T47D (cell line): ENCODE results near the gene KIF5B.
"Not testable (repeated sequence)": the region's sequence is repeated elsewhere in the genome, so short reads cannot be mapped to it uniquely, and the experiment has no call there.

ENCODE experiments used
- DNase-seq, 2 experiments: peaks; one replicate each; pipeline versions ENCODE4 v3.0.0 to v3.0.0-alpha.2; 2011 to 2012; ENCODE audit warnings: low read depth in 1 of 2, low spot score in 1 of 2
- JUND ChIP-seq: IDR thresholded peaks from 2 replicates; pipeline ENCODE4 v1.6.1; 2012; ENCODE audit warnings: low read depth
- in situ Hi-C: cut with HindIII; loops from 2 replicates; pipeline ENCODE4 v1.10.0; 2016; ENCODE audit warnings: low sequenced_read_pairs, low pct_unique_long_range_greater_than_20kb

Gene KIF5B

DNA sequence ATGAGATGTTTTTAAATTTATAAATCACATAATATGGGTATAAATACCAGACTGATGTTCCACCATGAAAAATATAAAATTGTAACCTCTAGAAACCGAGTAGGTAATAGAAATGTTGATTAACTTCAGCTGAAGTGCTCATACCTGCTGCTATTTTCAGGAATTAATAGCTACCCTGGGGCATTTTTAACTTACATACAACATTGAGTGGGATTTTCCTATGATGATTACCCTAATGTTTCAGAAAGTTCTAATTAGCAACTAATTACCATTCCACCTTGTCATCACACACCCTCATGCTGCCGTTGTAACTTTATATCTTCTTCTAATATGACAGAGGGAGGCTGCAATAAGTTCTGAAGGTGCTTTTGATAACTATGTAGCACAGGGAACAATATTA is 74.1 kb downstream of the KIF5B start:
- no peak for TF ChIP-seq JUND
- DNase-seq, result no peak
- in situ Hi-C loops, result no loop called here

DNA sequence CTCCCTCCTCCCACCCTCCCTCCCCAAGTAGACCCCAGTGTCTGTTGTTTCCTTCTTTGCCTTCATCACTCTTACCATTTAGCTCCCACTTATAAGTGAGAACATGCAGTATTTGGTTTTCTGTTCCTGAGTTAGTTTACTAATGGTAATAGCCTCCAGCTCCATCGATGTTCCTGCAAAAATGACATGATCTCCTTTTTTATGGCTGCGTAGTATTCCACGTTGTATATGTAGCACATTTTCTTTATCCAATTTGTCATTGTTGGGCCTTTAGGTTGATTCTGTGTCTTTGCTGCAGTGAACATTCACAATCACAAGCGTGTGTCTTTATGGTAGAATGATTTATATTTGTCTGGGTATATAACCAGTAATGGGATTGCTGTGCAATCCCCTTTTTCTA is 75.8 kb downstream of the KIF5B start:
- no peak for TF ChIP-seq JUND
- DNase-seq, result no peak
- in situ Hi-C loops, result no loop called here

DNA sequence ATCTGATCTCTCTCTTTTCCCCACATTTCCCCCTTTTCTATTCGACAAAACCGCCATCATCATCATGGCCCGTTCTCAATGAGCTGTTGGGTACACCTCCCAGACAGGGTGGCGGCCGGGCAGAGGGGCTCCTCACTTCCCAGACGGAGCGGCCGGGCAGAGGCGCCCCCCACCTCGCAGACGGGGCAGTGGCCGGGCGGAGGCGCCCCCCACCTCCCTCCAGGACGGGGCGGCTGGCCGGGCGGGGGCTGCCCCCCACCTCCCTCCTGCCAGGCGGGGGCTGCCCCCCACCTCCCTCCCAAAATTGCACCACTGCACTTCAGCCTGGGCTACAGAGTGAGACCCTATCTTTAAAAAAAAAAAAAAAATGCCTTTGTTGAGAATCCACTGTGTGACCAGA is 77.2 kb downstream of the KIF5B start:
- in situ Hi-C loops, DNase-seq: not testable (repeated sequence)

DNA sequence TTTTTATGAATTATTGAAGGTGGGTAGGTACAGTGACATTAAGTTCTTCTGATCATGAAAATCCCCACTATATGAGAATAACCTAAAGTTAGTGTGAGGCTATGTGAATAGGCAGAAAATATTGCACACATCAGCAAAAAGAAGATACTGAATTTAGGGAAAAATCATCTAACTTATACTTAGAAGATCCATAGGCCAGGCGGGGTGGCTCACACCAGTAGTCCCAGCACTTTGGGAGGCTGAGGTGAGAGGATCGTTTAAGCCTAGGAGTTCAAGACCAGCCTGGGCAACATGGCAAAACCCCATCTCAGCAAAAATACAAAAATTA is 78.1 kb downstream of the KIF5B start:
- no peak for TF ChIP-seq JUND
- no peak for DNase-seq
- in situ Hi-C loops, result no loop called here

DNA sequence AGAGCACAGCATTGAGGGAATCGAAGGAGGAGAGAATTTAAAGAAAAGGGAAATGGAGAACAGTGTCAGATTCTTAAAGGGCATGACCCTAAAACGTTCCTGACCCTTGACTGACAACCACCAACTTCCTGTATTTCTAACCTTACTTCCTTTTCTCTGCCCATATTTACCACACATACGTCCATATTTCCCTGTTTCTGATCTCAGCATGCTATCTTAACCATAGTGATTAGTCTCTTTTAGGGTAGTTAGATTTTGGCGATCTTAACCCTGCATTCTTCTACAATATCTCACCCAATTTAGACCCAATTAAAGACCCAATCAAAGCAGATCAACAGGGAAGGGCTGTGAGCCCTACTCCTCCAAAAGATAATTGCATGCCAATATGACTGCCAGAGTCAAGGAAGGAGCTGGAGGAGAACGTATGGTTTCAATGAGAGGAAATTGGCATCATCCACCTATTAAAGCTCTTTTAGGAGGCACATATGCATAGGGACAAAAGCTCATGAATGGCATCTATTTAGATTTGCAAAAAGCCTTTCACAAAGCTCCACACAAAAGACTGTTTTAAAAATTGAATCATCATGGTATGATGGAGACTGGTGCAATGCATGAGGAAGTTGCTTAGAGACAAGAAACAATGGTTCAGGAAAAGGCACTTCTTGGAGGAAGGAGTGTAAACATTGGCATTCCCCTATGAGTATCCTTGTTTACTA is 78.6 kb downstream of the KIF5B start:
- in situ Hi-C loops, result no loop called here
- DNase-seq, result no peak
- no peak for TF ChIP-seq JUND

DNA sequence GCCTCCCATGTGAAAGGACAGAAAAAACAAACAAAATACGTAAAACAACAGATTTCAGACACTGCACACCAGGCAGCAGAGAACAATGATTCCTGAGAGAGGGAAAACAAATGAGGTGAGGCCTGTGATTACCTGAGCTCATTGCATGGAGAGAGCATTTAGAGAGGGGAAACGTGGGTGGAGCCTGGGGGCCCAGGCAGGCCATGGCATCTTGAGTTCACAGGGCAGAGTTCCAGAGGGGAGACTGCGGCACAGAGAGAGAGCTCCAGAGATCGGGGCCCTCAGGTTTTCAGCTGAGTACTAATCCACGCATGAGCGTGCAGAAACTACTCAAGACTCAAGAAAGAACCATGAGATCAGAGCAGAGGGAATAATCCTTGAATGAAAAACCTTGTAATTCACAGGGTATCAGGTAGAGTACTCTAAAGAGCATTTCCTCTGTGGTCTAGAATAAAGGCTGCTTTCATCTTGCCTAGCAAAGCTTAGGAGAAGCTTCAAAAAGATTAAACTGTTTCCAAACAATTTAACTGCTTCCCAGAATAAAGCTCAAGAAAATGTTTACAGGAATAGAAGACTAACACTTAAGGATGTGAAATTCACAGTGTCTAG is 81.0 kb downstream of the KIF5B start:
- TF ChIP-seq JUND, result no peak
- in situ Hi-C loops, result no loop called here
- no peak for DNase-seq

DNA sequence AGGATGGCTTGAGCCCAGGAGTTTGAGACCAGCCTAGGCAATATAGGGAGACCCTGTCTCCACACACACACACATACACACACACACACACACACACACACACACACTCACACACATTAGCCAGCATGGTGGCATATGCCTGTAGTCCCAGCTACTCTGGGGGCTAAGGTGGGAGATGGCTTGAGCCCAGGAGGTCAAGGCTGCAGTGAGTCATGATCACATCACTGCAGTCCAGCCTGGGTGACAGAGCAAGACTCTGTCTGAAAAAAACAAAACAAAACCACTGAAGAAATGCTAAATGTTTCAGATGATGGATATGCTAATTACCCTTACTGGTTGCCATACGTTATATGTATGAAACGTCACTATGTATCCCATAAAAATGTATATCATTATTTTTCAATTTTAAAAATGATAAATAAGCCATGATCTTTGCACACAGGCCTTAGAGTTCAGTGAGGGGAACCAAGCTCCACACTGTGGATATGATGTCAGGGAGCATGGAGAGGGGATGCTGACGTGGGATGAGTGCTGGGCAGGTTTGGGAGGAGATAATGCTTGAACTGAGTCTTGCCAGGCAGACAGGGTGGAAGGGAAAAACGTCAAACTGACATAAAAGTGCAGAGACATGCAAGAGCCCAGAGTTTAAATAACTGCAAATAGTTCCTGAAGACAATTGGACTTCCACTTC is 81.6 kb downstream of the KIF5B start:
- DNase-seq, result no peak
- TF ChIP-seq JUND, result no peak
- in situ Hi-C loops, result no loop called here

DNA sequence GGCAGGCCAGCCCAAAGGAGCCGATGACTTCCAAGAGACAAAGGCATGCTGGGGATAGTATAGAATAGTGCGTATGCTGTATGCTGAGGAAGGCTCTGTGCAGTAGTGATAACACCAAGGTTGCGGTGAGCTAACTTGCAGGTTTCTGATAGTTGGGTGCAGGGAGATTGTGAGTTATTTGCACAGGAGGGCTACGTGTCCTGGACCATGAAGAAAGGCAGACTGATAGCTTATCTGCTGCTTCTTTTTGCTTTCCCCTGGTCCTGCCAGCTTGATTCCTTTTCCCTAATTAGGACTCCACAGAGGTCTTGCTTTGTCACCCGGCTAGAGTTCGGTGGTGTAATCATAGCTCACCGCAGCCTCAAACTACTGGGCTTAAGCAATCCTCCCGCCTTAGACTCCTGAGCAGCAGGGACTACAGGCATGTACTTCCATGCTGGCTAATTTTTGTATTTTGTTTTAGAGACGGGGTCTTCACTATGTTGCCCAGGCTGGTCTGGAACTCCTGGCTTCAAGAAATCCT is 83.6 kb downstream of the KIF5B start:
- TF ChIP-seq JUND, result no peak
- in situ Hi-C loops, result no loop called here
- DNase-seq, result no peak

DNA sequence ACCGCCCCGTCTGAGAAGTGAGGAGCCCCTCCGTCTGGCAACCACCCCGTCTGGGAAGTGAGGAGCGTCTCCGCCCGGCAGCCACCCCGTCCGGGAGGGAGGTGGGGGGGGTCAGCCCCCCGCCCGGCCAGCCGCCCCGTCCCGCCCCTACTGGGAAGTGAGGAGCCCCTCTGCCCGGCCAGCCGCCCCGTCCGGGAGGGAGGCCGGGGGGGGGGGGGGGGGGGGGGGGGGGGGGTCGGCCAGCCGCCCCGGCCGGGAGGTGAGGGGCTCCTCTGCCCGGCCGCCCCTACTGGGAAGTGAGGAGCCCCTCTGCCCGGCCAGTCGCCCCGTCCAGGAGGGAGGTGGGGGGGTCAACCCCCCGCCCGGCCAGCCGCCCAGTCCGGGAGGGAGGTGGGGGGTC is 86.4 kb downstream of the KIF5B start:
- in situ Hi-C loops, DNase-seq: not testable (repeated sequence)

DNA sequence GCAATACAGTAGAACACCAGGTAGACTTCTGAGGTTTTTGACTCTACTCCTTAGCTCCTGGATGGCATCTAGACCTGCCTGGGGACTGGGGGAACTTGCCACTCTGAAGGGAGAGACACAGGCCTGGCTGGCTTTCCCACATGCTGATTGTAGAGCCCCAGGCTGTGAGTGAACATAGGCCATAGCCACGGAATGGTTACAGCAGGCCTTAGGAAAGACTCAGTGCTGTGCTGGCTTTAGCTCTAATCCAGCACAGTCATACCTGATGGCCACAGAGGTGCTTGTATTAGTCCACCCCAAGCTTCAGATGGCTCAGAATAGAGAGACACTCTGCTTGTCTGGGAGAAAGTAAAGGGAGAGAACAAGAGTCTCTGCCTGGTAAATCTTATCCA is 92.6 kb downstream of the KIF5B start:
- DNase-seq, result no peak
- in situ Hi-C loops, result no loop called here
- TF ChIP-seq JUND, result no peak

DNA sequence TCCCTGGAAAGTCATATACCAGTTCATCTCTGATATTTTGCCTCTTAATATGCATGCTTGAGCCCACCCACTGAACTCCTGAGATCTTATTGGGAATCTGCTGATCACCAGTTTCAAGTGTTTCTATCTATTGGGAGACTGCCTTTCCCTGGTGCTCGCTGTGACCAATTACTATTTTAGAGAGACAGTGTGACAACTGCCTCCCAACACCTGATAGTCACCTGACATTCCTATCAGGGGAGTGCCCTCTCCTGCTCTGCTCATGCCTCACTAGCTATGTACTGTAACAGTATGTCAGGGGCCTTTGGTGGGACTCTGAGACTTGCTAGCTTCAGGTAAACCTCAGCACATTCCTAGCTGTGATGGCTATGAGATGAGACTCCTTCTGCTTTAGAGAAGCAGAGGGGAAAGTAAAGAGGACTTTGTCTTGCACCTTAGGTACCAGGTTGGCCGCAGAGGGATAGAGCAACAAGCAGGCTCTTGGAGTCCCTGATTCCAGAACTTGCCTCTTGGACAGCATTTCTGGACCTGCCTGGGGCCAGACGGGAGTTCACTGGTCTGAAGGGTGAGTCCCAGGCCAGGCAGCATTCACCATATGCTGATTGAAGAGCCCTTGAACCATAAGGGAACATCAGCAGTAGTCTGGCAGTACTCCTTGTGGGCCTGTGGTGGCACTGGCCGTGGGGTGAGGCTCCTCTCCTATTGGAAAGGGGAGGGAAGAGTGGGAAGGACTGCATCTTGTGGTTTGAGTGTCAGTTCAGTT is 93.2 kb downstream of the KIF5B start:
- no peak for TF ChIP-seq JUND
- in situ Hi-C loops, result no loop called here
- DNase-seq, result no peak

DNA sequence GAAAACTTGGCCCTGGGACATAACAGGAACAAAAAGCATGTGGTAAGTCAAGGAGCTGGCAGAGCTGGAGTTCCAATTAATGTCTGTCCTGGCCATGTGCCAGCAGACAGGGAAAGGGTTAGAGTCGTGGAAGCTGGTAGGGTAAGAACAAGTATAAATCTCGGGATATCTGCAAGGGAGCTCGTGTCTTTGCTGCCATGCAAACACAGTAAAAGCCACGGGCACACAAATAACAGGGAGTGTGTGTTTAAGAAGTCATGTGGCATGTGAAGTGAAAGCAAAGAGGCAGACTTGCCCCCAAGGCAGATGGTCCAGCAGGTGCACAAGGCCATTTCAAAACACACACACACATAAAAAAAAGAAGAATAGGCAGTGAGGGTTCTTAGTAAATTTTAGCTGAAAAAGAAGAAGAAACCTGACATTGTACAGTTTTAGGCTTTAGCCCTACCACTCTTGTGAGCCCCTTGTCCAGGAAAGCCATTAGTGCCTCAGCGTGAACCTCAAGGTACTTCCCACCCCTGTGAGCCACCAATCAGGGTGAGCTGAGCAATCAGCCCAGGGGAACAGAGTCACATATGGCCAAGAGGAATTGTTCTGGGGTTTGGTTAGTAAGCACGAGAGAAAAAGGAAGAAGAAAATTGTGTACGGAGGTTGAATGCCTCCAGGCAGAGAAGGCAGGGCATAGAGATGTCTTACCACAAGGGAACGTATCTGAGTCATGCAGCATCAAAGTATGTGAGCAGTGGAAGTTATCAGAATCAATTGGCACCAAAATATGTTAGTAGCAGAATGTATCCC is 94.7 kb downstream of the KIF5B start:
- in situ Hi-C loops, result no loop called here
- no peak for TF ChIP-seq JUND

More for the DNA sequence above, 94.7 kb downstream of the KIF5B start:
- peak; percentile 4 to 88 for DNase-seq
